Epithelial cell of proximal tubule (primary cell): Measurements from ENCODE around the gene MTA3. TPM values are rescaled to one million over a fixed set of nuclear protein-coding genes. Genes with fewer than 3 reads are reported as not detected.

Experiments
- DNase-seq: peaks from one replicate; pipeline ENCODE4 v3.0.0-alpha.2; 2011; ENCODE audit warnings: low read depth
- H3K4me3 ChIP-seq: 2 replicates; pipeline ENCODE4 v1.5.1; 2011; ENCODE audit warnings: low read depth, mild to moderate bottlenecking, low read length
- CTCF ChIP-seq: conservative IDR thresholded peaks from 2 replicates; pipeline ENCODE4 v1.5.1; 2012; ENCODE audit warnings: low read depth, mild to moderate bottlenecking, low read length
- total RNA-seq: library from RNA; depleted of rRNA; stranded (reverse); fragments of >200 nt; gene quantifications from 2 replicates; pipeline ENCODE4 v1.2.3, GENCODE V29; 2015

Gene MTA3
- total RNA-seq, 1 donor from 2014 or later, result 17.8 TPM

- no peak for TF ChIP-seq CTCF
- no peak overlapping the region for H3K4me3 ChIP-seq
- DNase-seq, result no peak
Observed at GRCh38 chr2:42743659-42743990, 175.2 kb downstream of the MTA3 start.

- TF ChIP-seq CTCF, result no peak
- H3K4me3 ChIP-seq, result no peak overlapping the region
- DNase-seq, result no peak
Observed at GRCh38 chr2:42744545-42745082, 176.2 kb downstream of the MTA3 start.

- H3K4me3 ChIP-seq, result no peak overlapping the region
- no peak for TF ChIP-seq CTCF
- no peak for DNase-seq
Observed at GRCh38 chr2:42747422-42747821, 179.0 kb downstream of the MTA3 start.

GRCh38 chr2:42748840-42749239, 180.4 kb downstream of the MTA3 start:
- H3K4me3 ChIP-seq, result no peak overlapping the region
- no peak for DNase-seq
- no peak for TF ChIP-seq CTCF

- no peak for TF ChIP-seq CTCF
Observed at GRCh38 chr2:42752314-42752713, 183.9 kb downstream of the MTA3 start.

GRCh38 chr2:42752816-42753813, 184.7 kb downstream of the MTA3 start:
- no peak for DNase-seq
- TF ChIP-seq CTCF, result no peak

More at GRCh38 chr2:42752314-42752713, 183.9 kb downstream of the MTA3 start:
- H3K4me3 ChIP-seq, result no peak overlapping the region
- DNase-seq, result no peak

More at GRCh38 chr2:42752816-42753813, 184.7 kb downstream of the MTA3 start:
- no peak overlapping the region for H3K4me3 ChIP-seq
